Measurements from ENCODE around the gene CRY2.

CRY2 gene

GRCh38 chr11:45859661-45860140 is 12.4 kb downstream of the CRY2 start:
- TF ChIP-seq CTCF (IDR thresholded peaks at IDR 0.05) (no peak), ZFX (IDR thresholded peaks at IDR 0.05; ENCODE audit: borderline replicate concordance) (no peak)
- H3K27ac ChIP-seq = peak overlapping the region; percentile 54

DNA sequence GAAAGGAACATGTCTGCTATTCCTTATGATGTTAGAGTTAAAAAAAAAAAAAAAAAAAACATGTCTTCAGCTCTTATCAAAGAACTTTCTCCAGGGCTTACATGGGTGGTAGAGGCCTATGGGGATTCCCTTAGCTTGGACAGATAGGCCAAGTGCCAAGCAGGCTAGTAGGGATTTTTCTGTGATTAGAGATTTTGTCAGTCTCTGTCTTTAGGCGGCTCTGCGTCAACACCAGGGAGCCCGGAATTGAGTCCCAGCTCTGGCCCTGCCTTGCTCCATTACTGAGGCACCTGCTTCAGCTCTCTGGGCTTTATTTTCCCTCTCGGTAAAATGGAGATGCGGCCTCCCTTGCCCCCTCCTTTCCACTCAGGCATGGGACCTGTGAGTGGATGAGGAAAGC is 13.1 kb downstream of the CRY2 start:
- peak overlapping the region; percentile 54 for H3K27ac ChIP-seq

DNA sequence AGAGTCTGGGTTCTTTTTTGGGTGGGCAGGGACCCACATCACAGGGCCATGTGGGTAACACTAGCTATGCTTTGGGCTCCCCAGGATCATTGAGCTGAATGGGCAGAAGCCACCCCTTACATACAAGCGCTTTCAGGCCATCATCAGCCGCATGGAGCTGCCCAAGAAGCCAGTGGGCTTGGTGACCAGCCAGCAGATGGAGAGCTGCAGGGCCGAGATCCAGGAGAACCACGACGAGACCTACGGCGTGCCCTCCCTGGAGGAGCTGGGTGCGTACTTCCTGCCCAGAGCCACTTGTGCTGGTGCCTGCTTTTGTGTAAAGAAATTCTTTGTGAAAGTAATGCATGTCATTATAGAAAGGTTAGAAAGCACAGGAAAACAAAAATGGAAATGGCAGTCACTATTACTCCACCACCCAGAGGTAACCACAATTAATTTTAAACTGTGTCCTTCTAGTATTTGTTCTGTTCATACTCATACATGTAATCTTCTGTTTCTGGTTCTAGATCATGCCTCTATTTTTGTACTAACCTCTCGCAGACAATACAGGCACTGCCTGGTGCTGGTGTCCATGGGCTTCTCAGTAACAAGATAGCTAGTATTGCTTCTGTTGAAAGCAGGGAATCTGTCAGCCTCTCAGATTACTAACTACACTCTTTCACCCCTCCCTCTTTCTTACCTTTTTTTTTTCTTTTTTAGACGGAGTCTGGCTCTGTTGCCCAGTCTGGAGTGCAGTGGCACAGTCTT is 13.7 kb downstream of the CRY2 start:
- no peak overlapping the region for H3K27ac ChIP-seq
- no peak for TF ChIP-seq ZFX (IDR thresholded peaks at IDR 0.05; ENCODE audit: borderline replicate concordance)
- no peak for TF ChIP-seq CTCF (IDR thresholded peaks at IDR 0.05)

More for the DNA sequence above, 13.1 kb downstream of the CRY2 start:
- TF ChIP-seq CTCF (IDR thresholded peaks at IDR 0.05) = no peak

- no peak for TF ChIP-seq CTCF (IDR thresholded peaks at IDR 0.05)
- no peak for TF ChIP-seq ZFX (IDR thresholded peaks at IDR 0.05; ENCODE audit: borderline replicate concordance)
- H3K27ac ChIP-seq = no peak overlapping the region
Observed at GRCh38 chr11:45864041-45864440, 16.8 kb downstream of the CRY2 start.

DNA sequence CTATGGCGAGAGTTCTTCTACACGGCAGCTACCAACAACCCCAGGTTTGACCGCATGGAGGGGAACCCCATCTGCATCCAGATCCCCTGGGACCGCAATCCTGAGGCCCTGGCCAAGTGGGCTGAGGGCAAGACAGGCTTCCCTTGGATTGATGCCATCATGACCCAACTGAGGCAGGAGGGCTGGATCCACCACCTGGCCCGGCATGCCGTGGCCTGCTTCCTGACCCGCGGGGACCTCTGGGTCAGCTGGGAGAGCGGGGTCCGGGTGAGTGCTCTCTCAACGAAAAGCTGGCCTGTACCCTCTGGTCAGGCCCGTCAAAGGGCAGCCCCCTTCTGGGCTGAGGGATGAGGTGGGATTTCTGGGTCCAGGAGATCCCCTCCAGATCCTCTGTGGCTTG is 22.3 kb downstream of the CRY2 start:
- no peak overlapping the region for H3K27ac ChIP-seq
- no peak for TF ChIP-seq ZFX (IDR thresholded peaks at IDR 0.05; ENCODE audit: borderline replicate concordance)
- TF ChIP-seq CTCF (IDR thresholded peaks at IDR 0.05) = no peak

GRCh38 chr11:45870706-45871105 is 23.4 kb downstream of the CRY2 start:
- TF ChIP-seq CTCF (IDR thresholded peaks at IDR 0.05) (no peak), ZFX (IDR thresholded peaks at IDR 0.05; ENCODE audit: borderline replicate concordance) (no peak)
- no peak overlapping the region for H3K27ac ChIP-seq

- H3K27ac ChIP-seq = no peak overlapping the region
- TF ChIP-seq ZFX (IDR thresholded peaks at IDR 0.05; ENCODE audit: borderline replicate concordance) (no peak), CTCF (IDR thresholded peaks at IDR 0.05) (no peak)
Observed at GRCh38 chr11:45871638-45872037, 24.4 kb downstream of the CRY2 start.
